ENCODE data around the gene TRIM33.

GRCh38 chr1:114352797-114353196, 158.2 kb downstream of the TRIM33 start:
- TF ChIP-seq RCOR1 (IDR thresholded peaks at IDR 0.05; ENCODE audit: low read depth, low read length) = no peak
- TF ChIP-seq, protein P1, sequence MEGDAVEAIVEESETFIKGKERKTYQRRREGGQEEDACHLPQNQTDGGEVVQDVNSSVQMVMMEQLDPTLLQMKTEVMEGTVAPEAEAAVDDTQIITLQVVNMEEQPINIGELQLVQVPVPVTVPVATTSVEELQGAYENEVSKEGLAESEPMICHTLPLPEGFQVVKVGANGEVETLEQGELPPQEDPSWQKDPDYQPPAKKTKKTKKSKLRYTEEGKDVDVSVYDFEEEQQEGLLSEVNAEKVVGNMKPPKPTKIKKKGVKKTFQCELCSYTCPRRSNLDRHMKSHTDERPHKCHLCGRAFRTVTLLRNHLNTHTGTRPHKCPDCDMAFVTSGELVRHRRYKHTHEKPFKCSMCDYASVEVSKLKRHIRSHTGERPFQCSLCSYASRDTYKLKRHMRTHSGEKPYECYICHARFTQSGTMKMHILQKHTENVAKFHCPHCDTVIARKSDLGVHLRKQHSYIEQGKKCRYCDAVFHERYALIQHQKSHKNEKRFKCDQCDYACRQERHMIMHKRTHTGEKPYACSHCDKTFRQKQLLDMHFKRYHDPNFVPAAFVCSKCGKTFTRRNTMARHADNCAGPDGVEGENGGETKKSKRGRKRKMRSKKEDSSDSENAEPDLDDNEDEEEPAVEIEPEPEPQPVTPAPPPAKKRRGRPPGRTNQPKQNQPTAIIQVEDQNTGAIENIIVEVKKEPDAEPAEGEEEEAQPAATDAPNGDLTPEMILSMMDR (IDR thresholded peaks at IDR 0.05) = no peak
- TF ChIP-seq RFX5 (IDR thresholded peaks at IDR 0.05) = no peak
- TF ChIP-seq TP53 (CRISPR knock-in tag; IDR thresholded peaks at IDR 0.05) = no peak
- TF ChIP-seq, protein P2, sequence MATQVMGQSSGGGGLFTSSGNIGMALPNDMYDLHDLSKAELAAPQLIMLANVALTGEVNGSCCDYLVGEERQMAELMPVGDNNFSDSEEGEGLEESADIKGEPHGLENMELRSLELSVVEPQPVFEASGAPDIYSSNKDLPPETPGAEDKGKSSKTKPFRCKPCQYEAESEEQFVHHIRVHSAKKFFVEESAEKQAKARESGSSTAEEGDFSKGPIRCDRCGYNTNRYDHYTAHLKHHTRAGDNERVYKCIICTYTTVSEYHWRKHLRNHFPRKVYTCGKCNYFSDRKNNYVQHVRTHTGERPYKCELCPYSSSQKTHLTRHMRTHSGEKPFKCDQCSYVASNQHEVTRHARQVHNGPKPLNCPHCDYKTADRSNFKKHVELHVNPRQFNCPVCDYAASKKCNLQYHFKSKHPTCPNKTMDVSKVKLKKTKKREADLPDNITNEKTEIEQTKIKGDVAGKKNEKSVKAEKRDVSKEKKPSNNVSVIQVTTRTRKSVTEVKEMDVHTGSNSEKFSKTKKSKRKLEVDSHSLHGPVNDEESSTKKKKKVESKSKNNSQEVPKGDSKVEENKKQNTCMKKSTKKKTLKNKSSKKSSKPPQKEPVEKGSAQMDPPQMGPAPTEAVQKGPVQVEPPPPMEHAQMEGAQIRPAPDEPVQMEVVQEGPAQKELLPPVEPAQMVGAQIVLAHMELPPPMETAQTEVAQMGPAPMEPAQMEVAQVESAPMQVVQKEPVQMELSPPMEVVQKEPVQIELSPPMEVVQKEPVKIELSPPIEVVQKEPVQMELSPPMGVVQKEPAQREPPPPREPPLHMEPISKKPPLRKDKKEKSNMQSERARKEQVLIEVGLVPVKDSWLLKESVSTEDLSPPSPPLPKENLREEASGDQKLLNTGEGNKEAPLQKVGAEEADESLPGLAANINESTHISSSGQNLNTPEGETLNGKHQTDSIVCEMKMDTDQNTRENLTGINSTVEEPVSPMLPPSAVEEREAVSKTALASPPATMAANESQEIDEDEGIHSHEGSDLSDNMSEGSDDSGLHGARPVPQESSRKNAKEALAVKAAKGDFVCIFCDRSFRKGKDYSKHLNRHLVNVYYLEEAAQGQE (IDR thresholded peaks at IDR 0.05) = no peak
- TF ChIP-seq, protein P3, sequence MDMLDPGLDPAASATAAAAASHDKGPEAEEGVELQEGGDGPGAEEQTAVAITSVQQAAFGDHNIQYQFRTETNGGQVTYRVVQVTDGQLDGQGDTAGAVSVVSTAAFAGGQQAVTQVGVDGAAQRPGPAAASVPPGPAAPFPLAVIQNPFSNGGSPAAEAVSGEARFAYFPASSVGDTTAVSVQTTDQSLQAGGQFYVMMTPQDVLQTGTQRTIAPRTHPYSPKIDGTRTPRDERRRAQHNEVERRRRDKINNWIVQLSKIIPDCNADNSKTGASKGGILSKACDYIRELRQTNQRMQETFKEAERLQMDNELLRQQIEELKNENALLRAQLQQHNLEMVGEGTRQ (IDR thresholded peaks at IDR 0.05) = no peak
- TF ChIP-seq KDM1A (IDR thresholded peaks at IDR 0.05; ENCODE audit: low read depth) = no peak
- TF ChIP-seq POLR2AphosphoS2 (conservative IDR thresholded peaks at IDR 0.05; ENCODE audit: low read length) = no peak
- no peak for TF ChIP-seq CHD2 (IDR thresholded peaks at IDR 0.05; ENCODE audit: low read length, partially characterized antibody)
- TF ChIP-seq EP300 (IDR thresholded peaks at IDR 0.05) = no peak
- no peak for TF ChIP-seq MYC (IDR thresholded peaks at IDR 0.05; ENCODE audit: borderline replicate concordance, low read length)
- no peak for TF ChIP-seq MAFK (IDR thresholded peaks at IDR 0.05; ENCODE audit: partially characterized antibody)
- TF ChIP-seq HMGXB4 (CRISPR knock-in tag; IDR thresholded peaks at IDR 0.05; ENCODE audit: borderline replicate concordance) = no peak
